IMR-90 (cell line): ENCODE measurements around the gene SLC6A20. TPM values are rescaled to one million over a fixed set of nuclear protein-coding genes. Genes with fewer than 3 reads are reported as not detected.

ENCODE experiments used
- ATAC-seq: fragments of 200-7000 bp; cut with Tn5 transposase; 2 replicates; pipeline ENCODE4 v1.9.1; 2020; ENCODE audit warnings: low read depth, mild to moderate bottlenecking, moderate library complexity
- BruUV-seq: library from RNA; stranded (reverse); fragments of 400-500 nt; replicated peaks from 2 replicates; lab custom pipeline; 2021; lab: Mats Ljungman, UMichigan
- CTCF ChIA-PET: fragments of 300-600 bp; formaldehyde crosslinking; extraction: SDS; loops from one replicate; lab custom pipeline; 2021; ENCODE audit warnings: antibody characterized with exemption; lab: Yijun Ruan, JAX
- POLR2A ChIA-PET: fragments of 300-600 bp; sonication (Branson Sonifier 250); formaldehyde crosslinking; loops from one replicate; lab custom pipeline; 2022; ENCODE audit warnings: antibody characterized with exemption; ENCODE audit not compliant: unreplicated experiment; lab: Charles Lee
- DNase-seq: peaks from one replicate; pipeline ENCODE4 v3.0.0; 2013
- H2AFZ ChIP-seq: replicated peaks from 2 replicates; pipeline ENCODE3; 2013; ENCODE audit warnings: low read length, mild to moderate bottlenecking; ENCODE audit not compliant: poor library complexity
- H2AK5ac ChIP-seq: 2 replicates; pipeline ENCODE4 v1.6.1; 2013; ENCODE audit warnings: low read depth, low read length, inconsistent platforms
- H2AK9ac ChIP-seq: replicated peaks from 2 replicates; pipeline ENCODE3; 2013; ENCODE audit warnings: mild to moderate bottlenecking, low read depth, low read length, moderate library complexity; ENCODE audit not compliant: poor library complexity
- H2BK120ac ChIP-seq: 2 replicates; pipeline ENCODE4 v1.6.1; 2013; ENCODE audit warnings: low read depth, low read length, inconsistent platforms
- H2BK15ac ChIP-seq: 3 replicates; pipeline ENCODE4 v1.6.1; 2013; ENCODE audit warnings: low read depth, low read length, inconsistent platforms
- H2BK20ac ChIP-seq: 2 replicates; pipeline ENCODE4 v1.6.1; 2013; ENCODE audit warnings: low read depth, mild to moderate bottlenecking, inconsistent platforms, low read length, moderate library complexity
- H2BK5ac ChIP-seq: 2 replicates; pipeline ENCODE4 v1.6.1; 2013; ENCODE audit warnings: mild to moderate bottlenecking, low read depth, low read length, inconsistent platforms; ENCODE audit not compliant: poor library complexity, severe bottlenecking
- H3K14ac ChIP-seq: replicated peaks from 2 replicates; pipeline ENCODE4 v1.6.1; 2013; ENCODE audit warnings: low read depth, low read length, inconsistent platforms
- H3K18ac ChIP-seq: 2 replicates; pipeline ENCODE4 v1.6.1; 2013; ENCODE audit warnings: low read depth, low read length, control low read depth
- H3K23ac ChIP-seq: 2 replicates; pipeline ENCODE4 v1.6.1; 2013; ENCODE audit warnings: low read depth, low read length, inconsistent platforms
- H3K27ac ChIP-seq: 2 replicates; pipeline ENCODE4 v1.5.1; 2013; ENCODE audit warnings: mild to moderate bottlenecking, control low read depth, low read length; ENCODE audit not compliant: insufficient read depth
- H3K27me3 ChIP-seq: 2 replicates; pipeline ENCODE4 v1.6.1; 2013; ENCODE audit warnings: low read length; ENCODE audit not compliant: control insufficient read depth, insufficient read depth
- H3K36me3 ChIP-seq: 2 replicates; pipeline ENCODE4 v1.6.1; 2013; ENCODE audit warnings: low read length, mixed read lengths; ENCODE audit not compliant: control insufficient read depth, insufficient read depth
- H3K4ac ChIP-seq: 2 replicates; pipeline ENCODE4 v1.6.1; 2013; ENCODE audit warnings: low read depth, low read length, inconsistent platforms
- H3K4me1 ChIP-seq: 2 replicates; pipeline ENCODE4 v1.6.1; 2013; ENCODE audit warnings: low read length, mixed read lengths; ENCODE audit not compliant: control insufficient read depth, insufficient read depth
- H3K4me2 ChIP-seq: 2 replicates; pipeline ENCODE4 v1.6.1; 2013; ENCODE audit warnings: low read depth, mild to moderate bottlenecking, control low read depth, low read length, moderate library complexity
- H3K4me3 ChIP-seq: 2 replicates; pipeline ENCODE4 v1.5.1; 2013; ENCODE audit warnings: low read depth, mild to moderate bottlenecking, control low read depth, low read length, moderate library complexity; ENCODE audit not compliant: insufficient read depth
- H3K56ac ChIP-seq: 2 replicates; pipeline ENCODE4 v1.6.1; 2013; ENCODE audit warnings: low read length, inconsistent platforms; ENCODE audit not compliant: insufficient read depth; ENCODE audit errors: extremely low read depth
- H3K79me1 ChIP-seq, 2 experiments: 2 replicates each; pipeline ENCODE4 v1.6.1; 2013; ENCODE audit warnings: low read length in 2 of 2, inconsistent platforms in 1 of 2, low read depth in 1 of 2
- H3K9ac ChIP-seq: 2 replicates; pipeline ENCODE4 v1.6.1; 2013; ENCODE audit warnings: low read depth, low read length, control low read depth
- H3K9me1 ChIP-seq: 2 replicates; pipeline ENCODE4 v1.6.1; 2013; ENCODE audit warnings: low read length, inconsistent platforms; ENCODE audit not compliant: insufficient read depth
- H3K9me3 ChIP-seq: 2 replicates; pipeline ENCODE4 v1.6.1; 2013; ENCODE audit warnings: low read length; ENCODE audit not compliant: control insufficient read depth, insufficient read depth
- H4K20me1 ChIP-seq: 2 replicates; pipeline ENCODE4 v1.6.1; 2013; ENCODE audit warnings: low read length, inconsistent platforms; ENCODE audit not compliant: insufficient read depth
- H4K5ac ChIP-seq: 2 replicates; pipeline ENCODE4 v1.6.1; 2013; ENCODE audit warnings: mild to moderate bottlenecking, low read depth, low read length, control low read depth
- H4K8ac ChIP-seq, 2 experiments: 2 replicates each; pipeline ENCODE4 v1.6.1; 2013; ENCODE audit warnings: low read depth in 2 of 2, low read length in 2 of 2, control low read depth in 1 of 2, inconsistent platforms in 1 of 2
- H4K91ac ChIP-seq: 2 replicates; pipeline ENCODE4 v1.6.1; 2013; ENCODE audit warnings: low read depth, low read length, inconsistent platforms; ENCODE audit not compliant: insufficient read depth
- CEBPB ChIP-seq: IDR thresholded peaks from 2 replicates; pipeline ENCODE4 v1.6.1; 2012; ENCODE audit warnings: low read depth, low read length, improper control_type of control experiment
- CHD1 ChIP-seq: IDR thresholded peaks from 2 replicates; pipeline ENCODE4 v1.6.1; 2012; ENCODE audit warnings: low read depth, low read length, improper control_type of control experiment
- FOS ChIP-seq: fragments of 150-350 bp; IDR thresholded peaks from 2 replicates; pipeline ENCODE4 v1.6.1; 2016; ENCODE audit warnings: low read depth, low read length
- MAFK ChIP-seq: IDR thresholded peaks from 2 replicates; pipeline ENCODE4 v1.6.1; 2012; ENCODE audit warnings: low read depth, low read length, improper control_type of control experiment
- MAZ ChIP-seq: IDR thresholded peaks from 2 replicates; pipeline ENCODE4 v1.6.1; 2012; ENCODE audit warnings: low read depth, mild to moderate bottlenecking, low read length, improper control_type of control experiment, moderate library complexity, borderline replicate concordance
- MXI1 ChIP-seq: IDR thresholded peaks from 2 replicates; pipeline ENCODE4 v1.6.1; 2012; ENCODE audit warnings: low read depth, mild to moderate bottlenecking, low read length, moderate library complexity, borderline replicate concordance
- NFE2L2 ChIP-seq: fragments of 150-350 bp; IDR thresholded peaks from 2 replicates; pipeline ENCODE4 v1.6.1; 2016; ENCODE audit warnings: low read depth, mild to moderate bottlenecking, low read length
- POLR2A ChIP-seq: IDR thresholded peaks from 2 replicates; pipeline ENCODE4 v1.6.1; 2012; ENCODE audit warnings: mild to moderate bottlenecking, low read depth, low read length
- RAD21 ChIP-seq: IDR thresholded peaks from 2 replicates; pipeline ENCODE4 v1.6.1; 2012; ENCODE audit warnings: low read length, improper control_type of control experiment
- RCOR1 ChIP-seq: IDR thresholded peaks from 2 replicates; pipeline ENCODE4 v1.6.1; 2012; ENCODE audit warnings: mild to moderate bottlenecking, low read length, improper control_type of control experiment; ENCODE audit not compliant: insufficient replicate concordance
- RFX5 ChIP-seq: IDR thresholded peaks from 2 replicates; pipeline ENCODE4 v1.8.0; 2012; ENCODE audit warnings: low read depth, mild to moderate bottlenecking, low read length, moderate library complexity
- SMC3 ChIP-seq: fragments of 150-350 bp; IDR thresholded peaks from 2 replicates; pipeline ENCODE4 v1.6.1; 2016; ENCODE audit warnings: low read depth, mild to moderate bottlenecking, antibody characterized with exemption, low read length, moderate library complexity
- WGBS, 2 experiments: methylation state at CpG; one replicate each; pipeline versions ENCODE4 v1.1.5 to v1.1.7; 2013; ENCODE audit warnings: missing lambda C conversion rate in 2 of 2; ENCODE audit not compliant: insufficient read length in 1 of 2; ENCODE audit errors: extremely low coverage in 2 of 2; 5-methylcytosine and 5-hydroxymethylcytosine counted together
- dilution Hi-C: fragments of 300-500 bp; cut with HindIII; formaldehyde crosslinking; loops from one replicate; pipeline ENCODE4 v1.14.3; 2018; ENCODE audit warnings: low sequenced_read_pairs; ENCODE audit not compliant: unreplicated experiment
- in situ Hi-C: fragments of 300-500 bp; cut with MboI; formaldehyde crosslinking; loops from 3 replicates; pipeline ENCODE4 v1.14.3; 2019; ENCODE audit warnings: low sequenced_read_pairs, inconsistent platforms, mixed read lengths
- intact Hi-C: fragments of 100-400 bp; cut with micrococcal nuclease; formaldehyde crosslinking; loops from 2 replicates; pipeline ENCODE4 v1.10.0; 2022
- polyA plus RNA-seq, 3 experiments: library from polyadenylated mRNA; depleted of rRNA; stranded (reverse); fragments of >200 nt; gene quantifications; 2 replicates each; pipeline ENCODE4 v1.2.3, GENCODE V29; 2012; ENCODE audit warnings: low replicate concordance in 1 of 3
- total RNA-seq: library from RNA; depleted of rRNA; stranded (reverse); fragments of >200 nt; gene quantifications from 2 replicates; pipeline ENCODE4 v1.2.3, GENCODE V29; 2012
- TF ChIP-seq, protein P1 (sequence below): conservative IDR thresholded peaks from 2 replicates; pipeline ENCODE4 v1.5.1; 2012; ENCODE audit warnings: mild to moderate bottlenecking, low read depth, low read length, improper control_type of control experiment
- TF ChIP-seq, protein P2 (sequence below): fragments of 150-350 bp; IDR thresholded peaks from 2 replicates; pipeline ENCODE4 v1.6.1; 2017; ENCODE audit warnings: mild to moderate bottlenecking, antibody characterized with exemption, low read length, low read depth
- TF ChIP-seq, protein P3 (sequence below): fragments of 150-350 bp; IDR thresholded peaks from 2 replicates; pipeline ENCODE4 v1.6.1; 2016; ENCODE audit warnings: low read depth, mild to moderate bottlenecking, low read length, moderate library complexity, borderline replicate concordance

SLC6A20 gene
- total and polyA plus RNA-seq, 2 of the 4 experiments (the other 2 are of a cell fraction) = not detected

DNA sequence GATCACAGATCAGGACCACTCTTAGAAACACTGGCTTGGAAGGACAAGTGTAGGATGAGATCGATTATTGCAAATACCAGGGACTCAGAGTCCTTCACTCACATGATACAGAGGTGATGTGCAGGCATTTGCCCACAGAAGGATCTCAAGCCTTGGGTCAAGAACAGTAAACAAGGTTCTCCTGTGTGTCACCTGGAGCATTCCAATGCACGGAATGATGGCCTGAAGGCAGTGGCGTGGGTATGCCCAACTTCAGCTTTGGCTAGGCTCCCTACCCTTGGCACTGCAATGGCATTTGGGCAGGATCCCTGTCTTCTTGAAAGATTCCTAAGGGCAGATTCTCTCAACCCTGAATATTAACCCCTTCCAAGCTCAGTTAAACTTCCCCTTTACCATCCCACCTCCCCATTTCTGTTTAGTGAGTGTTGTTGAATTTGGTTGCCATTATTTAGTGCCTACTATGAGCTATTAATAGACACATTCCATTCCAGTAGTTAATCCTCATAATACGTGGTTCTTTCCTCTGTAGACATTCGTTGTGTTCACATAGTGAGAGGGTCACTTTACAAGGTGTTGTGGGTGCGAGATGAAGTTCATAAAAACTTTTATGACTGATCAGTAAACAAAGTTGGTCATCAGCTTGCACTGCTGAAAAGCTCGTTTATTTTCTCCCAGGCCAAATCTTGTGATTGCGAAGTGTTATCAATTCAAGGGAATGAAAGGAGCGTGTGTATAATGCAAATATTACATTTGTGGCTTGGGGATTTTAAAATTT, 46.7 kb upstream of the SLC6A20 start:
- H3K4me3 ChIP-seq = no peak overlapping the region
- H3K27ac ChIP-seq = no peak overlapping the region
- H2AK9ac ChIP-seq = no peak overlapping the region
- H4K8ac ChIP-seq = peak overlapping the region; percentile 74 to 84; a peak in 3 of 4 replicates
- H3K9me1 ChIP-seq = no peaks in the 10 kb centered on the region
- no peaks in the 10 kb centered on the region for H4K20me1 ChIP-seq
- H2BK5ac ChIP-seq = no peak overlapping the region
- no peak overlapping the region for H3K23ac ChIP-seq
- H3K56ac ChIP-seq = no peak overlapping the region
- H3K36me3 ChIP-seq = no peaks in the 10 kb centered on the region
- H4K5ac ChIP-seq = peak overlapping the region; percentile 34; the same call in 1 of the 2 replicates
- no peak for DNase-seq
- H3K9me3 ChIP-seq = no peaks in the 10 kb centered on the region
- no peak overlapping the region for H3K9ac ChIP-seq
- WGBS, 2 experiments = no CpG with 5 or more reads among the region's 9 CpGs
- 0 out of 2 replicates have a peak, but pooled peaks cover 2% of the 10 kb centered on the region for H3K4me1 ChIP-seq
- no peak overlapping the region for H2BK20ac ChIP-seq
- intact Hi-C loops = loop anchor here (5.0 kb wide), 1 partner anchor 234 kb away; no protein-coding TSS in a partner anchor
- H3K4me2 ChIP-seq = no peak overlapping the region
- H3K79me1 ChIP-seq = peaks cover 5% of the 10 kb centered on the region in 2 experiments; a peak in 1 of 4 replicates
- H4K91ac ChIP-seq = no peak overlapping the region
- H2BK120ac ChIP-seq = no peak overlapping the region
- H2AK5ac ChIP-seq = no peak overlapping the region
- dilution Hi-C loops = no loop called here
- peaks cover 6% of the 10 kb centered on the region for H3K27me3 ChIP-seq
- H2AFZ ChIP-seq = peak overlapping the region; percentile 40
- in situ Hi-C loops = no loop called here
- no TSS peak for BruUV-seq
- H3K18ac ChIP-seq = no peak overlapping the region
- ATAC-seq = no peak
- ChIA-PET CTCF (no interaction called here), POLR2A (no interaction called here)
- no peak overlapping the region for H3K14ac ChIP-seq
- no peak overlapping the region for H2BK15ac ChIP-seq
- H3K4ac ChIP-seq = no peak overlapping the region
- TF ChIP-seq POLR2A (no peak), NFE2L2 (no peak), CEBPB (no peak), FOS (no peak), CHD1 (no peak), MAZ (no peak), MAFK (no peak), RFX5 (no peak), MXI1 (no peak), RAD21 (no peak), RCOR1 (no peak), SMC3 (no peak)
- TF ChIP-seq, protein P1, sequence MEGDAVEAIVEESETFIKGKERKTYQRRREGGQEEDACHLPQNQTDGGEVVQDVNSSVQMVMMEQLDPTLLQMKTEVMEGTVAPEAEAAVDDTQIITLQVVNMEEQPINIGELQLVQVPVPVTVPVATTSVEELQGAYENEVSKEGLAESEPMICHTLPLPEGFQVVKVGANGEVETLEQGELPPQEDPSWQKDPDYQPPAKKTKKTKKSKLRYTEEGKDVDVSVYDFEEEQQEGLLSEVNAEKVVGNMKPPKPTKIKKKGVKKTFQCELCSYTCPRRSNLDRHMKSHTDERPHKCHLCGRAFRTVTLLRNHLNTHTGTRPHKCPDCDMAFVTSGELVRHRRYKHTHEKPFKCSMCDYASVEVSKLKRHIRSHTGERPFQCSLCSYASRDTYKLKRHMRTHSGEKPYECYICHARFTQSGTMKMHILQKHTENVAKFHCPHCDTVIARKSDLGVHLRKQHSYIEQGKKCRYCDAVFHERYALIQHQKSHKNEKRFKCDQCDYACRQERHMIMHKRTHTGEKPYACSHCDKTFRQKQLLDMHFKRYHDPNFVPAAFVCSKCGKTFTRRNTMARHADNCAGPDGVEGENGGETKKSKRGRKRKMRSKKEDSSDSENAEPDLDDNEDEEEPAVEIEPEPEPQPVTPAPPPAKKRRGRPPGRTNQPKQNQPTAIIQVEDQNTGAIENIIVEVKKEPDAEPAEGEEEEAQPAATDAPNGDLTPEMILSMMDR = no peak
- TF ChIP-seq, protein P2, sequence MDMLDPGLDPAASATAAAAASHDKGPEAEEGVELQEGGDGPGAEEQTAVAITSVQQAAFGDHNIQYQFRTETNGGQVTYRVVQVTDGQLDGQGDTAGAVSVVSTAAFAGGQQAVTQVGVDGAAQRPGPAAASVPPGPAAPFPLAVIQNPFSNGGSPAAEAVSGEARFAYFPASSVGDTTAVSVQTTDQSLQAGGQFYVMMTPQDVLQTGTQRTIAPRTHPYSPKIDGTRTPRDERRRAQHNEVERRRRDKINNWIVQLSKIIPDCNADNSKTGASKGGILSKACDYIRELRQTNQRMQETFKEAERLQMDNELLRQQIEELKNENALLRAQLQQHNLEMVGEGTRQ = no peak
- TF ChIP-seq, protein P3, sequence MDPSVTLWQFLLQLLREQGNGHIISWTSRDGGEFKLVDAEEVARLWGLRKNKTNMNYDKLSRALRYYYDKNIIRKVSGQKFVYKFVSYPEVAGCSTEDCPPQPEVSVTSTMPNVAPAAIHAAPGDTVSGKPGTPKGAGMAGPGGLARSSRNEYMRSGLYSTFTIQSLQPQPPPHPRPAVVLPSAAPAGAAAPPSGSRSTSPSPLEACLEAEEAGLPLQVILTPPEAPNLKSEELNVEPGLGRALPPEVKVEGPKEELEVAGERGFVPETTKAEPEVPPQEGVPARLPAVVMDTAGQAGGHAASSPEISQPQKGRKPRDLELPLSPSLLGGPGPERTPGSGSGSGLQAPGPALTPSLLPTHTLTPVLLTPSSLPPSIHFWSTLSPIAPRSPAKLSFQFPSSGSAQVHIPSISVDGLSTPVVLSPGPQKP = no peak
